Measurements from ENCODE around the gene TAF5L.
"Not testable (repeated sequence)": the region's sequence is repeated elsewhere in the genome, so short reads cannot be mapped to it uniquely, and the experiment has no call there.

The TAF5L gene

GRCh38 chr1:229603371-229604005 is 22.4 kb downstream of the TAF5L start:
- DNase-seq (ENCODE audit: low read depth in 2 of 2): no peak

- no peak for DNase-seq (ENCODE audit: low read depth in 2 of 2)
Observed at GRCh38 chr1:229600229-229600628, 25.7 kb downstream of the TAF5L start.

DNA sequence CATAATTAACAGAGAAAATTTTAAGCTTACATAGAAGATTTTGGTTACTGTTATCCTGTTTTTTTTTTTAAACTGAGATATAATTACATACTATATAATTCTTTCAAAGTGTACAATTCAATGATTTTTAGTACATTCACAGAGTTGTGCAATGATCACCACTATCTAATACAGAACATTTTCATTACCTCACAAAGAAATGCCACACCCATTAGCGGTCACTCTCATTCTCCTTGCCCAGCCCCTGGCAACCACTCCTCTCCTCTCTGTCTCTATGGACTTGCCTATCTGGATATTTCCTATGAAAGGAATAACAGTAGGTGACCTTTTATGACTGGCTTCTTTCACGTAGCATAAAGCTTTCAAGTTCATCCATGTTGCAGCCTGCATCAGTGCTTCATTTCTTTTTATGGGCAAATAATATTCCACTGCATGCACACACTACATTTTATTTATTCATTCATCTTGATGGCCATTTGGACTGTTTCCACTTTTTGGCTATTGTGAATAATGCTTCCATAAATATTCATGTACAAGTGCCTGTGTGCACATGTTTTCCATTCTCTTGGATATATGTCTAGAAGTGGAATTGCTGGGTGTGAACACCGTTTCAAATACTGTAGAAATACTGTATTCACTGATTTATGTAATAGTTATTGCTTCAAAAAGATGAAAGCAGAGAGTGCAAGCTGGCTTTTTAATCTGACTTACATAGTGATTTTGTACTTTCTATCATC is 26.5 kb downstream of the TAF5L start:
- no peak for DNase-seq (ENCODE audit: low read depth in 2 of 2)

DNA sequence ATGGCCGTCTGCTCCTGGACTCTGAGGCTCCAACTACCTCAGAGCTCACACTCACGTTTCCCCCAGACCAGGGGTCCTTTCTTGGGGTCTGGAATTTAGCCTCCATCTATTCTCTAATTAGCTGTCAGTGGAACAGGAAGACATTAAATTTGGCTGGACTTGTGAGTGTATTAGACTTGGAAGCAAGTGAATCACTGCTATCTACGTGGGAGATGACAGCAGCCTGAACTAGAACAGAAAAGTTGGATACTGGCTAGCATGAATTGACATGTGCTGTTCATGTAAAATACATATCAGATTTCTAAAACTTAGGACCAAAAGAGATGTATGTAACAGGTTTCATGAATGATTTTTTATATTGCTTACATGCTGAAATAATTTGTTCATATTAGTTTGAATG is 28.0 kb downstream of the TAF5L start:
- no peak for DNase-seq (ENCODE audit: low read depth in 2 of 2)

DNA sequence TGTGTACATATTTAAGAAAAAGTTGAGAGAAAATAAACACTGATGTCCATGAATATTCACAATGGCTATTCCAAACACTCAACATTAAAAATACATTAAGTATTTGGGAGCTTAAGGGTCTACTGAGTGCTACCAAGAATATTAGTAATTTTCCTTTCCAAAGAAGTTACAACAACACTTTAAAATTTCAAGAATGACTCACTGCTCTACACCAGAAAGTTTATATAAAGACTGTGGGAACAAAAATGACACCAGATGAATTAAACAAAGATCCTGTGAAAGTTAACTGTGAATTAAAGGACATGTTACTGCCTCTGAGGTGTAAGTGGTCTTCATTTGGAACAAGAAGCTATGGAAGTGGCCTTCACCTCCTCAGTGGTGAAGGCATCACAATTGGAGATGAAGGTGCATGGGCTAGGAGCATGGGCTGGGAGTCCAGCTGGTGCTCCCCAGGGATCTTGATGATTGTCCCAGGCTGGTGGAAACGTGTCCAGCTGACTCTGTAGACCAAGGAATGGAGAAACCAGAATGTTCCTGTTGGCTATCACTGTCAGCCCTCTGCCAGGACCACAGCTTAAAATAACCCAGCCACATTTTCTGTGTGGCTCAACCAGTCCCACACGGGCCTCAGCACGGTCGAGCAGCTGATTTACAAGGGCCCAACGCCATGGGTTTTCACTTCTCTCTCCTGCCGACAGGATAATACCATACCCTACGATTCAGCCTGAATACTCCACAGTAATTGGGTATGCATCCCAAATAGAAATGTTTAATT is 28.8 kb downstream of the TAF5L start:
- no peak for DNase-seq (ENCODE audit: low read depth in 2 of 2)

DNA sequence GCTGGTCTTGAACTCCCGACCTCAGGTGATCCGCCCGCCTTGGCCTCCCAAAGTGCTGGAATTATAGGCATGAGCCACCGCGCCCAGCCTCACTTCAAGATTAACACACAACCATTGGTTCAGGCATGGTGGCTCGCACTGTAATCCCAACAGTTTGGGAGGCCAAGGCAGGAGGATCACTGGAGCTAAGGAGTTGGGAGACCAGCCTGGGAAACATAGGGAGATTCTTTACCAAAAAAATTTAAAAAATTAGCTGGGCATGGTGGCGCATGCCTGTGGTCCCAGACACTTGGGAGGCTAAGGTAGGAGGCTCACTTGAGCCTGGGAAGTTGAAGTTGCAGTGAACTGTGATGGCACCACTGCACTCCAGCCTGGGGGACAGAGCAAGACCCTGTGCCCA is 30.0 kb downstream of the TAF5L start:
- not testable (repeated sequence) for DNase-seq (ENCODE audit: low read depth in 2 of 2)

DNA sequence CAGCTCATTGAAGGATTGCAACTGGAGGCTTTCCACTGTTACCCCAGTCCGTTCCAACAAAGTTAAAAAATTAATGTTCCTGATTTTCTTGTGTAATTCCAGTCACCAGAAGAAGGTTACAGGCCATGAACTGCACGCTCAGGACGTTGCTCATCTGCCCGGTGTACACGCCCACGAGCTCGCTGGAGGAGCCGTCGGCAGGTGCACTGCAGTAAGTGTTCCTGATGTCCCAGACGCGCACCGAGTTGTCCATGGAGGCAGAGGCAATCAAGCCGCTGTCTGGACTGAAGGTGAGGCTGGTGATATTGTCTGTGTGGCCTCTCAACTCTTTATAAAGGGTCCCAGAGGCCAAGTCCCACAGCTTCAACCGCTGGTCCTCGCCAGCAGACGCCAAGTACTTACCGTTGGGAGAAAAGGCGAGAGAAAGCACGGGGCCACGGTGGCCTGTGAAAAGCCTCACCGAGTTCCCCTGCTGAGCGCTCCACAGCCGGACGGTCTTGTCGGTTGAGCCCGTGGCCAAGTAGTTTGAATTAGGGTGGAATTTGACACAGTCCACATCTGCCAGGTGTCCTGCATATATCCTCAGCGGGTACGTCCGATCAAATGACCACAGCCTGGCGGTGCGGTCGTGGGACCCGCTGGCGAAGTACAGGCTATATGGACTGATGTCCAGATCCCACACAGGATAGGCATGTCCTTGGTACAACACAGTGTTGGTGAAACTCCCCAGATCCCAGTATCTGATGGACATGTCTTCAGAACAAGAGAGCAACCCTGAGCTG is 31.5 kb downstream of the TAF5L start:
- no peak for DNase-seq (ENCODE audit: low read depth in 2 of 2)

DNA sequence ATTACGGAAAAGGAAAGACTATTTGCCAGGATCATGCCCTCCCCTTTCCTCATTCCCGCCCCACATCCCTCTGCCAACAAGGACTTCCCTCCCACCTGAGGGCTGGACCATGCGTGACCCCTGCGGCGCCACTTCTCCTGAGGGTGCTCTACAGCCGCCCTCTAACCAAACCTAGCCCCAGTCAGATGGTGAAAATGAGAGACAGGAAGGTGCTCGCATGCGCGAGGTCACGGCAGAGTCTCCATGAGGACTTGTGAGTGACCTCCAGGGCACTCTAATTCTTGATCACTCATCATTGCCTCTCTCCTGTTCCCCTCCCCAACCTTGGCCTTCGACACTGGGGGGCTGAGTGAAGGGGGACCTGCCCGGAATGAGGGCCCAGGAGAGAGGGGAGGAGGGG is 32.1 kb downstream of the TAF5L start:
- no peak for DNase-seq (ENCODE audit: low read depth in 2 of 2)

DNA sequence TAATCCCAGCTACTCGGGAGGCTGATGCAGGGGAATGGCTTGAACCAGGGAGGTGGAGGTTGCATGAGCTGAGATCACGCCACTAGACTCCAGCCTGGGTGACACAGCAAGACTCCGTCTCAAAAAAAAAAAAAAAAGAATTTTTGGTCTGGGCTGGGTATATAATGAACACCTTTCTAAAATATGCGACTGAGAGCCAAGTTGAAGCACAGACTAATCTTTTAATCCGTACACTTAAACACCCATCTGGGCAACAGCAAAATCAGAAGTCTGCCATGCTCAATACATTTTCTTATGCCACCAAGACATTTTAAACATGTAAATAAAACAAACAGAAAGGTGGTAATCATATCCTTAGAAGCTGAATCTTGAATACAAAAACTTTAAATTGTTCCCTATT is 35.8 kb downstream of the TAF5L start:
- DNase-seq (ENCODE audit: low read depth in 2 of 2): no peak

DNA sequence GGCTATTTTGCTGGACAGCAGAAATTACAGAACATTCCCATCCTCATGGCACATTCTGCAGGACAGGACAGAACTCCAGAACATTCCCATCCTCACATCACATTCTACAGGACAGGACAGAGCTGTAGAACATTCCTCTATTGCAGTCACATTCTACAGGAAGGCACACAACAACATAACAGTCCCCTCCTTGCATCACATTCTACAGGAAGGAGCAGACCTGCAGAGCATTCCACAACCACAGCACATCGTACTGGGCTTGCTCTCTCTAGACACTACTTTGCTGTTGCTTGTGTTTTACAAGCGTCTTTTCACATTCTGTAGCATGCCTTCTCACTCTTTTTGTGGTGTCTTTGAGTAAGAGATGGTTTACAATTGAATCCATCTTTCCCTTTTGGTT is 40.6 kb downstream of the TAF5L start:
- no peak for DNase-seq (ENCODE audit: low read depth in 2 of 2)

DNA sequence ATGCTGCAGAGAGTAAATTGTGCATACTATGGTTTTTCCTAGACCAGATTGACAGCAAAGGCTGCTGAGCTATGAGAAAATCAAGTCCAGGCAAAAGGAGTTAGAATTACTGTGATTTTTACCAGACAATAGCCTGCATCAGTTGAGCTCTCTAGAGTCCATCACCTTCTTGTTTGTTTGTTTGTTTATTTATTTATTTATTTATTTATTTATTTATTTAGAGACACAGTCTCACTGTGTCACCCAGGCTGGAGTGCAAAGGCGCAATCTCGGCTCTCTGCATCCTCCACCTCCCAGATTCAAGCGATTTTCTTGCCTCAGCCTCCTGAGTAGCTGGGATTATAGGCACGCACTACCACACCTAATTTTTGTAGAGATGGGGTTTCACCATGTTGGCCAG is 43.2 kb downstream of the TAF5L start:
- no peak for DNase-seq (ENCODE audit: low read depth in 2 of 2)

GRCh38 chr1:229582011-229582694 is 43.8 kb downstream of the TAF5L start:
- DNase-seq (ENCODE audit: low read depth in 2 of 2): no peak

GRCh38 chr1:229581485-229581884 is 44.4 kb downstream of the TAF5L start:
- DNase-seq (ENCODE audit: low read depth in 2 of 2): no peak

DNA sequence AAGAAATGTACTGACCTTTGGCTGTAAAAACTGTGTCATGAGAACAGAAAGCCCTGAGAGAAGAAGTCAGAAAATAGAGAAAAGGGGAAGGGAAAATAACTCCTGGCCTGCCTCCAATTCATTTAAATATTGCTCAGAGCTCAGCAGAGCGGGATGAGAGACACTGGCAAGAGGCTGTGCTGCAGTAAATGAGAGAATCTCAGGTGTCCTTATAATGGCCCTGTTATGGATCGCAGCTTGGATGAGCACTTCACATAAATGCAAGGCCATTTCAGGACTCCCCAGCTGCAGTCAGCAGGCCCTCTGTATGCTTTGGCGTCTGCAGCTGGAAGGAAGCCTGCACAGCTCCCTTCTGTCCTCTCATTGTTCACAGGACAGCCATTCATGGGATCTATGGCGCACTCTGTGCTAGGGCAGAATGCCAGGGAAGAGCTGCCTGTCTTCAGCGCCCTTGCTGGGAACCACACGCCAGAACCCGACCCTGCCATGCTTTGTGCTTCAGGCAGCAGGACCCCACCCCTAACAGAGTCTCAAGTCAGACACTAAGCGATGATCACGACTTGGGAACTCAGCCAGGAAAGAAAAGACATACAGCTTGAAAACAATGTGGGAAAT is 46.8 kb downstream of the TAF5L start:
- DNase-seq (ENCODE audit: low read depth in 2 of 2): no peak

GRCh38 chr1:229578168-229579058 is 47.5 kb downstream of the TAF5L start:
- DNase-seq (ENCODE audit: low read depth in 2 of 2): no peak

DNA sequence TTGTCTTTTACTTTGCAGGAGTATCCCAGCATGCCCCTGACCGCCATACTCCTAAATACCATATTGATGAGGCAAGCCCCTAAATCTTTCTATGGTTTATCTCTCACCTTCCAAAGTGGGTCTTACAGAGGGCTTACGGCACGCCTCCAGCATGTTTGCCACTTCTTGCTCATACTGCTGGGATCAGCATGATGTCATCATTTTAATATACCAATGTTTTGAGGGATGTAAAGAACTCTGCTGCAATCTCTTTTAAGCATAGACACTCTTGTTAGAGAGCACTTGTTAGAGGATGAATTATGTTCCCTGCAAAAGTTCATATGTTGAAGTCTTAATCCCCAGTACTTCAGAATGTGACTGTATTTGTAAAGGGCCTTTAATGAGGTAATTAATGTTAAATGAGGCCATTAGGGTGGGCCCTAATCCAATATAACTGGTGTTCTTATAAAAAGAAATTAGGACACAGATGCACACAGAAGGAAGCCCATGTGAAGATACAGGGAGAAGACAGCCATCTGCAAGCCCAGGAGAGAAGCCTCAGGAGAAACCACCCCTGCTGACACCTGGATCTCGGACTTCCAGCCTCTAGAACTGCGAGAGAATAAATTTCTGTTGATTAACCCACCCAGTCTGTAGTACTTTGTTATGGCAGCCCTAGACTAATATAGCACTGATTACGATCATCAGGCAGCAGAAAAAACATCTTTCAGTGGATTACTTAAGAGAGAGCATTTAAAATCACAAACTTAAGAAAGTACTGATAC is 51.1 kb downstream of the TAF5L start:
- DNase-seq (ENCODE audit: low read depth in 2 of 2): no peak

DNA sequence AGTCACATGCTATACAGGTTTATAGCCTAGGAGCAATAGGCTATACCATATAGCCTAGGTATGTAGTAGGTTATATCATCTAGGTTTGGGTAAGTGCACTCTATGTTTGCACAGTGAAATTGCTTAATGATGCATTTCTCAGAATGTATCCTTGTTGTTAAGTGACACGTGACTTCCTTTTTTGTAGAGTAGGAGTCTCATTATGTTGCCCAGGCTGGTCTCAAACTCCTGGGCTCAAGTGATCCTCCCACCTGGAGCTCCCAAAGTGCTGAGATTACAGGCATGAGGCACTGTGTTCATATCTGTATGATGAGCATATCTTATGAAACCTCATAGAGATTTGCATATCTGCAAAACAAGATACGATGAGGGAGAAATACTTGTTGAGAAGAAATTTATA is 53.6 kb downstream of the TAF5L start:
- no peak for DNase-seq (ENCODE audit: low read depth in 2 of 2)

- DNase-seq (ENCODE audit: low read depth in 2 of 2): no peak
Observed at GRCh38 chr1:229570891-229571516, 54.9 kb downstream of the TAF5L start.

GRCh38 chr1:229570305-229570704 is 55.6 kb downstream of the TAF5L start:
- no peak for DNase-seq (ENCODE audit: low read depth in 2 of 2)
